ENCODE measurements around the gene ANKRD13B. TPM values are rescaled to one million over a fixed set of nuclear protein-coding genes. Genes with fewer than 3 reads are reported as not detected.
"Not testable (repeated sequence)": the region's sequence is repeated elsewhere in the genome, so short reads cannot be mapped to it uniquely, and the experiment has no call there.

Gene ANKRD13B
- total RNA-seq, 1 experiment from 2014 or later: 31.4 TPM

DNA sequence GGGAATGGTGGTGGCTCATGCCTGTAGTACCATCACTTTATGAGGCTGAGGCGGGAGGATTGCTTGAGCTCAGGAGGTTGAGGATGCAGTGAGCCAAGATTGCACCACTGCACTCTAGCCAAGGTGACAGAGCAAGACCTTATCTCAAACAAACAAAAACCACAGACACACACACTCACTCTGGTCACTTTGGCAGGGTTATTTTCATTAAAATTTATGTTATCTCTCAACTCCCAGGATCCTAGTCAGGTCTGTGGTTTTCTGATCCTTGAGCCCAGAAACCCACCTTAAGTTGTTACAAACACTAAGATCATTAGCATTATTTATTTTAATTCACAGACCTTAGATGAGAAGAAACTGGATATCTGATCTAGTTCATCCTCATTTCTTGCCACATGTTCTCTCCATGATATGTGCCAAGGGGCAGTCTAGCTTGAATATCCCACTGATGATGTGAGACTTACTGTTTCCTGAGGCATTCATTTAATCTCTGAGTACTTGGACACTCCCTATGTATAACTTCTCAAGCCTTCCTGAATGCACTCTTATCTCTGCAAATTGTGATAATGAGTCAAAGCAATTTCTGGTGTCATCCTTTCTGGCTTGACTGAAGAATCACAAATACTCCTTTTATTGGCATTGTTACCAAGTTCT lies 35.7 kb upstream of the ANKRD13B start:
- intact Hi-C loops (cut with micrococcal nuclease; ENCODE audit: unreplicated experiment): no loop called here
- no peaks in the 10 kb centered on the region for H3K9me3 ChIP-seq (ENCODE audit: control insufficient read depth, insufficient read depth, low read depth, low read length)
- TF ChIP-seq REST (IDR thresholded peaks at IDR 0.05; ENCODE audit: insufficient read depth in 1 of 2, low read depth in 2 of 2, low read length in 1 of 2): no peak
- no peak for TF ChIP-seq CTCF (IDR thresholded peaks at IDR 0.05)
- TF ChIP-seq TCF7L2 (IDR thresholded peaks at IDR 0.05; ENCODE audit: low read depth, low read length): no peak
- no peak for TF ChIP-seq SIN3A (IDR thresholded peaks at IDR 0.05; ENCODE audit: borderline replicate concordance, insufficient read depth, low read depth, low read length)
- TF ChIP-seq POLR2AphosphoS5 (IDR thresholded peaks at IDR 0.05; ENCODE audit: low read depth, low read length): no peak
- ATAC-seq: no peak
- H3K27ac ChIP-seq (ENCODE audit: low read length): no peak overlapping the region
- H3K36me3 ChIP-seq (ENCODE audit: control insufficient read depth, insufficient read depth, low read length): no peaks in the 10 kb centered on the region
- in situ Hi-C loops (cut with HindIII; ENCODE audit: low pct_unique_long_range_greater_than_20kb, low sequenced_read_pairs): no loop called here
- H3K27me3 ChIP-seq (ENCODE audit: control insufficient read depth, insufficient read depth, low read length): no peaks in the 10 kb centered on the region
- H3K4me1 ChIP-seq (ENCODE audit: control insufficient read depth, insufficient read depth, low read length): no peaks in the 10 kb centered on the region
- no TSS peak for BruUV-seq (replicated peaks)
- DNase-seq (ENCODE audit: low read depth, low spot score): no peak
- H3K4me3 ChIP-seq (ENCODE audit: low read depth in 2 of 2, low read length in 2 of 2): no peak overlapping the region
- ChIA-PET CTCF (no interaction called here), POLR2A (interaction anchor here (0.6 kb wide), 1 partner anchor 324 kb away, joined by 7 read pairs; no protein-coding TSS in a partner anchor)

DNA sequence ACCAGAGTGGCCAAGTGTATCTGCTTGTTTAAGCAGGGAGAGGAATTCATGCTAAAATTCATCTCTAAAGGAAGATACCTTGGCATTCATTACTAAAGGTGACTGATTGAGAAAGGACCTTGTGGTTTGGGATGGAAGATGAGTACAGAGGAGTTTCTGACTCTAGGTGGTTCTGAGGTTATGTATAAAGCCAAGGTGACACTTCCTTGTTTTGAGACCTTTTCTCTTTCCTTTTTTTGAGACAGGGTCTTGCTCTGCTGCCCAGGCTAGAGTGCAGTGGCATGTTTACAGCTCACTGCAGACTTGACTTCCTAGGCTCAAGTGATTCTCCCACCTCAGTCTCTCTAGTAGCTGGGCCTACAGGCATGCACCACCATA lies 35.2 kb upstream of the ANKRD13B start:
- Histone ChIP-seq H3K27ac (ENCODE audit: low read length) (no peak overlapping the region), H3K9me3 (ENCODE audit: control insufficient read depth, insufficient read depth, low read depth, low read length) (no peaks in the 10 kb centered on the region), H3K36me3 (ENCODE audit: control insufficient read depth, insufficient read depth, low read length) (no peaks in the 10 kb centered on the region), H3K27me3 (ENCODE audit: control insufficient read depth, insufficient read depth, low read length) (no peaks in the 10 kb centered on the region), H3K4me1 (ENCODE audit: control insufficient read depth, insufficient read depth, low read length) (no peaks in the 10 kb centered on the region), H3K4me3 (ENCODE audit: low read depth in 2 of 2, low read length in 2 of 2) (no peak overlapping the region)
- intact Hi-C loops (cut with micrococcal nuclease; ENCODE audit: unreplicated experiment) (no loop called here), in situ Hi-C loops (cut with HindIII; ENCODE audit: low pct_unique_long_range_greater_than_20kb, low sequenced_read_pairs) (no loop called here)
- DNase-seq (ENCODE audit: low read depth, low spot score) (no peak), ATAC-seq (no peak)
- TF ChIP-seq SIN3A (IDR thresholded peaks at IDR 0.05; ENCODE audit: borderline replicate concordance, insufficient read depth, low read depth, low read length) (no peak), POLR2AphosphoS5 (IDR thresholded peaks at IDR 0.05; ENCODE audit: low read depth, low read length) (no peak), REST (IDR thresholded peaks at IDR 0.05; ENCODE audit: insufficient read depth in 1 of 2, low read depth in 2 of 2, low read length in 1 of 2) (no peak), CTCF (IDR thresholded peaks at IDR 0.05) (no peak), TCF7L2 (IDR thresholded peaks at IDR 0.05; ENCODE audit: low read depth, low read length) (no peak)
- BruUV-seq (replicated peaks): no TSS peak
- POLR2A ChIA-PET: interaction anchor here (0.6 kb wide), 1 partner anchor 324 kb away, joined by 7 read pairs; no protein-coding TSS in a partner anchor
- CTCF ChIA-PET: no interaction called here

GRCh38 chr17:29558139-29558538 lies 34.8 kb upstream of the ANKRD13B start:
- POLR2A ChIA-PET: interaction anchor here (0.6 kb wide), 1 partner anchor 325 kb away, joined by 7 read pairs; no protein-coding TSS in a partner anchor
- H3K9me3 ChIP-seq (ENCODE audit: control insufficient read depth, insufficient read depth, low read depth, low read length); H3K27me3 ChIP-seq (ENCODE audit: control insufficient read depth, insufficient read depth, low read length); H3K27ac ChIP-seq (ENCODE audit: low read length); H3K4me1 ChIP-seq (ENCODE audit: control insufficient read depth, insufficient read depth, low read length); H3K36me3 ChIP-seq (ENCODE audit: control insufficient read depth, insufficient read depth, low read length); H3K4me3 ChIP-seq (ENCODE audit: low read depth in 2 of 2, low read length in 2 of 2); CTCF ChIA-PET; in situ Hi-C loops (cut with HindIII; ENCODE audit: low pct_unique_long_range_greater_than_20kb, low sequenced_read_pairs); BruUV-seq (replicated peaks); DNase-seq (ENCODE audit: low read depth, low spot score); ATAC-seq; intact Hi-C loops (cut with micrococcal nuclease; ENCODE audit: unreplicated experiment): not testable (repeated sequence)
